HG02852 (cell line): ENCODE measurements around the gene NUMA1.

Source experiments
- ATAC-seq: cut with Tn5 transposase; IDR thresholded peaks from one replicate; pipeline ENCODE4 v1.9.1; 2021; ENCODE audit warnings: mild to moderate bottlenecking, moderate library complexity; ENCODE audit not compliant: unreplicated experiment

NUMA1 gene

GRCh38 chr11:71977743-71978418 lies 102.5 kb downstream of the NUMA1 start:
- no peak for ATAC-seq

- ATAC-seq, result no peak
Measured at GRCh38 chr11:71977090-71977489, 103.3 kb downstream of the NUMA1 start.

- ATAC-seq, result no peak
Measured at GRCh38 chr11:71976551-71976950, 103.8 kb downstream of the NUMA1 start.

GRCh38 chr11:71971680-71972079 lies 108.7 kb downstream of the NUMA1 start:
- no peak for ATAC-seq

DNA sequence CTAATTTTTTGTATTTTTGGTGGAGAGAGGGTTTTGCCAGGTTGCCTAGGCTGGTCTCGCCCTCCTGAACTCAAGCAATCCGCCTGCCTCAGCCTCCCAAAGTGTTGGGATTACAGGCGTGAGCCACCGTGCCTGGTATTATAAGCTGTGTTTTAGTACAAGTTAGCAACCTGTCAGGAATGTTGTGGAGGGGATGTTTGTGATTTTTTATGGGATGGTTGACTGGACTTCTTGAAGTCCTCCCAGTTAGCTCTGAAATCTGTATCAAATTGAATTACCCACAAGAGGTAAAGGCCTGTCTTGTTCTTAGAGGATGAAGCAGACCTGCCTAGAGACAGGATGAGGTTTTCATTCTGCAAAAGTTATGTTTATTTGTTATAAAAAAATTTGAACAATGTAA lies 115.7 kb downstream of the NUMA1 start:
- no peak for ATAC-seq

DNA sequence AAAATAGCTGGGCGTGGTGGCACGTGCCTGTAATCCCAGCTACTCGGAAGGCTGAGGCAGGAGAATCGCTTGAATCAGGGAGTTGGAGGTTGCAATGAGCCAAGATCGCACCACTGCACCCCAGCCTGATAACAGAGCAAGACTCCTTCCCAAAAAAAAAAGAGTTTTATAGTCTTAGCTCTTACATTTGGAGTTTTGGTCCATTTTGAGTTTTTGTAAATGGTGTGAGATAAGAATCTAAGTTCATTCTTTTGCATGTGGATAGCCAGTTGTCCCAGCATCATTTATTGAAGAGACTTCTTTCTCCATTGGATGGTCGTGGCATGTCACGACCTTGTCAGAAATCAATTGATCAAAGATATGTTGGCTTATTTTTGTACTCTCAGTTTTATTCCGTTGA lies 116.9 kb downstream of the NUMA1 start:
- ATAC-seq, result no peak

GRCh38 chr11:71962428-71963038 lies 117.8 kb downstream of the NUMA1 start:
- peak; percentile 52 for ATAC-seq

DNA sequence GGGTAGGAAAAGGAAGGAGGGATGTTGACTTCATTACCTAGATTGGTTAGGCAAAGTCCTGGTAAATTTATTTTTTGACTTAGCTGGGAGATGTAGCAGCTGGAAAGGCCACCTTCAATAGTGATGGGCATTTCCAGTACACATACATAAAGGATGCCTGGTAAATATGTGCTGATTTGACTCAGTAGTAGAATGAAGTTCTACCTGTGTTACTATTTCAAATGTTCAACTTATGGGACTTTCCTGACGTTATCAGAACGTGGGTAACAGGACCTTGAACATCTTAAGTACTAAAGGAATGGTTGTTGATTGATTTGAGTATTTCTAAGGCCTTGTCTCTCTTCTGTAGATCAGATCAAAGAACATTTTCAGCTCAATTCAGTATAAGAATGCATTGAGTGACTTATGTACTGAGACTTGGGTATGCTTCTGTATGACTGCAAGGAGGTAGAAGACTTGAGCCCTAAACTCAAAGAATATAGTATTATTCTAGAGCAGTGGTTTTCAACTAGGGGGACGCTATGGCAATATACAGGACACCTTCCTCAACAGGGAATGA lies 124.4 kb downstream of the NUMA1 start:
- no peak for ATAC-seq
